ENCODE data around the gene BUB1B.

BUB1B gene

DNA sequence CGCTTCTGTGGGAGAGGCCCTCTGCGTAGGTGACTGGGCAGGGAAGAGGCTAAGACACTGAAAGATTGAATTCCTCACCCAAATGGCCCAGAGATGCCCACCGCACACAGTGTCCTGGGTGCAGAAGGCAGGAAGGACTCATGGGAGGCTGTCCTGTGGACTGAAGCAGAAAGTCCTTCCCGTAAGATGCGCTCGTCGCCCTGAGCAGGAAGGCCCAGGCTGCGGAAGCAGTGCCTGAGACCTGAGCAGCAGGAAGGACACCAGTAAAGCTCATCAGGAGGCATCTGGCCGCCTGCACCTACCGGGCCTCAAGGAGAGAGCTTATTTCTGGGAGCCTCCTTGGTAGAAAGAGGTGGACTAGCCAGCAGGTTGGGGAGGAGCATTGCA is 81.3 kb downstream of the BUB1B start:
- DNase-seq: no peak

DNA sequence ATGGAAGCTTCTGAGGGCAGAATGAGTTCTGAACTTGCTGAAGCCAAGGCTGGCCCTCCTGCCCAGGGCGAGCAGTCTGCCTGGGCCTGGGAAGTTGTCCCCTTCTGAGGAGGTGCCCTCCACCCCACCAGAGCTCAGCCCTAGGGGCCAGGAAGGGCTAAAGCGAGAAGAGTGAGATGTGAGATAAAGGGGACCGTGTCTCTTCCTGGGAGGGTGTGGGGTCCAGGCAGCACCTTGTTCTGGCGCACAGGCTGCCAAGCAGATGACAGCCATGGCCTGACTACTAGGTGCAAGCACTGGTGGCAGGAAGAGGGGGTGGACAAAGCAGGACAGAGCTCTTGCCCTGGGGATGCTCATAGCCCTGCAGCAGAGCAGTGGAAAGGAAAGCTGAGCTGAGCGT is 81.7 kb downstream of the BUB1B start:
- no peak for DNase-seq

DNA sequence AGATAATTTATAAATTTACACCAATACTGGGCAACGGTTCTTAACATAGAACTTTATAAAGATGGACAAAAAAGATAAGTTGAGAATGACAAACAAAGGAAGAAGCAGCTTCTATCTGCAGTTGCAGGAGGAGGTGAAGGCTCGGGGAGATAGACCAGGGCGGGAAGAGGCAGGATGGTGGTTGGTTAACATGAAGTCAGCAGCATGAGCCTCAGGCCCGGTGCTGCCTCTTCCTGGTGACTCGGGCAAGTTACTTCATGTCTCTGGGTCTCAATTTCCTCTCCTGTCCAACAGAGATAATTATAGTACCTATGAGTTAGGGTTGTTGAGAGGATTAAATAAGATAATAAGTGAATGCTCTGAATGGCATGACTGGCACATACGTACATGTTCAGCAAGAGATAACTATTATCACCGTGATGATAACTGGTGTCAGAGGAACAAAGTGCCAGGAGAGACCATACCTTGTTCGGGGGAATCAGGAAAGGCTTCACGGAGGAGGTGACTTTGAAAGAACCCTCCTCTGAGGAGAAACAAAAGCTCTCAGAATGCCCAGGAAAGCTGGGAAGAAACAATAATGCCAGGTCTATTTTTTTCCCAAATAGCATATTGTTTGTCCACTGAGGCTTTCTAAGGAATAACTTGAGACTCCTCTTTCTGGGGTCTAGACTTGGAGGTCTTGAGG is 82.4 kb downstream of the BUB1B start:
- DNase-seq: peak; percentile 86

DNA sequence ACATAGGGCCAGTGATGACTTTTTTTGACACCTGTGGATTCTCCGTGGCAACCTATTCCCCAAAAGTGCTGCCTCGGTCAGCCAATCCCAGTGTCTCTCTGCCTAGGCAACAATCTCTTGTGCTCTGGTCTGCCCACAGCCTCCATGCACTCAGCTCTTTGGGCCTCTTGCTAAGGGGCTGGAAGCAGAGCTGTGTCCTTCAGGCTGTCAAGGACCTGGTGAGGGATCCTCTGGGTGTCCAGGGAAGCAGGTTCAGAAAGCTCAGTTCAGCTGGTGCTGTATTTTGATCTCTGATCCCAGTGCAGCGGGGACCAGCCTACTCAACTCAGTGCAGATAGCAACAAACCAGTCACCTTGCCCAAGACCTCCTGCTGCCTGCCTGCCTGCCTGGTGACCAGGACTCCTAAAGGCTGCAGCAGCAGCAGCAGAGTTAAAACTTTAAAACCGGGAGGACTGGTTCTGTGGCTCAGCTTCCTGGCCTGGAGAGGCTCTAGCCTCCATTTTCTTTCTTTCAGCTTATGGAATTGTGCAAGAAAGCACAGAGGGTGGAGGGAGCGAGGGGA is 84.2 kb downstream of the BUB1B start:
- no peak for DNase-seq

DNA sequence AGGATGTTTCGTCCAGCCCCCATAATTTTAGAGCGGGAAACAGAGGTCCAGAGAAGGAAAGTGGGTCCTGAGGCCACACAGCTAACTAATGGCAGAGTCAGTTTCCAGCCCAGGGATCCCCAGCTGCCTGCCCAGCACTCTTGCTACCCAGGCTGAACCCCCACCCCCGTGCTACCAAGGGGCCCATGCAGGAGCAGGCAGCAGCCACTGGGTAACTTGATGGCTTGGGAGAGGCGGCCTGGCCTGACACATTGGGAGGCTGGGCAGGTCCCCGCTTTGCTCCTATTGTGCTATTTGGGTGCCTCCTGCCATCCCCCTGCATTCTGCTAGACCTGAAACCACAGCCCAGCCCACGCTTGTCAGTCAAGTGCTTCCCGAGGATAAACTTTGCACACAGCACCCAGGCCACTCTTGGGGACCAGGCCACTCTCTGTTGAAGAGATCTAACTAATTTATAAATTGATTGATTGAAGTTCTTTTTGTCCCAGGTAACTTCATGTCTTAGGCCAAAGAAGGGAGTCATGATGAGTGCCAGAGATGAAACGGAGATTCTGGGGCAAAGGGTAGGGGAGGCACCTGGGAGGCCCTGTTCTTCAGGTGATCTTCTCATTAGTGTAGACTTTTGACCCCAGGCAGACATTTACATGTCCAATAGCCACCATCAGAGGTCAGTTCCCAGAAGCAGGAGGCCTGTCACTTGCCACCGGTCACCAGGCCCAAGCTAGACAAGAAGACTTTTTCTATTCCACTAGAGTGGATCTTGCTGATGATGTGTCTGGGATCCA is 85.0 kb downstream of the BUB1B start:
- no peak for DNase-seq

DNA sequence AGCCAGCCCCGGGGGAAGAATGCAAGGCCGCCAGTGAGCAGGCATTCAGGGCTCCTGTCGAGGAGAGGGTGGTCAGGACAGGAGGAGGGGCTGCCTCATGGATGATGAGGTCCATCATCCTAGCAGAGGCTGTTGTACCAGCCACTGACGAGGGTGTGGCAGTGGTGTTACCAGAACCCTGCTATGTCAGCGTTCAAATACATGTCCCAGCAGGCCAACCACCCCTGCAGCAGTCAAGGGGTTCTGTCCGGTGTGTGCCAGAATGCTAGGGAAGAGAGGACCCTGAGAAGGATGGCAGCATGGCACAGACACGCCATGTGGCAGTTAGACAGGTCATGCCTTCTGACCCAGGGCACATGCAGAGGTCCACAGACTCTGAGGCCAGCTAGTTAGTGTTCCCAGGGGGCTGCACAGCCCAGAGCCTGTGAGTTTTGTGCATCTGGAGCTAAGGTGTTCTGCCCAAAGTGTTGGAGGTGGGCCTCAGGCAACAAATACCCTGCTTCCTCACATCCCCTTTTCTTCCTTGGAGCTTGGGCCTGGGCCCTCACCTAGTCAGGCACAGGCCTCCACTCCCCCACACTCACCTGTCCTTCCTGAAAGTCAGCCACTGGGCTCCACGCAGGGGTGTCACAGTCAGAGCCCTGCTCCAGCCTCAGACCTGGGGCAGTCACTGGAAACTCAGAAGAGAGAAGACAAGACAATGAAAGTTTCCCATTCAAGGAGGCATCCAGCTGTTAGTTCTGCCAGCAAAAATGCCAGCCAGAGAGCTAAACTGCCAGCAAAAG is 85.8 kb downstream of the BUB1B start:
- DNase-seq: no peak

DNA sequence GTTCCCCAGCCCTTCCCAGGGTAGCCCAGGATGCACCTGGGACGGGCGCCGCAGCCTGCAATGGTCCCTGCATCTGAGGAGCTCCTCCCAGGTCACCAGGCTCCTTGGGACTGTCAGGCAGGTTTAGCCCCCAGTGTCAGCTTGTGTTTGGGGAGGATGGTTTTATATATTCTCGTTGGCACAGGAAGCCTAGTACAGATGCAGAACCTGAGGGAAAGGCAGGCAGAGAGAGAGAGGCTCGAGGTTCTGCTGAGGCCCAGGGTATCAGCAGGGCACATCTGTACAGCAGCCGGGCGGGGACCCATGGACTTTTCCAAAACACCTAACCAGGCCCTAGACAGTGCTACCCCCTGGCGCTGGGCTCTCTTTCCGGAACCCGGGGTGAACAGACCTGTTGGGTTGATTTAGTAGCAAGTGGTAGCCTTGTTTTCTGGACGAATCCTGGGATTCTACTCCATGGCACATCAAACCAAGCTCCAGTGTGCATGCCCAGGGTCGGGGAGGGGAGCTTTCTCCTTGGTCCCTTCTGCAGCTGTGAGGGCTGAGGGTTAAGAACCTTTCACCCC is 86.6 kb downstream of the BUB1B start:
- peak; percentile 62 for DNase-seq

DNA sequence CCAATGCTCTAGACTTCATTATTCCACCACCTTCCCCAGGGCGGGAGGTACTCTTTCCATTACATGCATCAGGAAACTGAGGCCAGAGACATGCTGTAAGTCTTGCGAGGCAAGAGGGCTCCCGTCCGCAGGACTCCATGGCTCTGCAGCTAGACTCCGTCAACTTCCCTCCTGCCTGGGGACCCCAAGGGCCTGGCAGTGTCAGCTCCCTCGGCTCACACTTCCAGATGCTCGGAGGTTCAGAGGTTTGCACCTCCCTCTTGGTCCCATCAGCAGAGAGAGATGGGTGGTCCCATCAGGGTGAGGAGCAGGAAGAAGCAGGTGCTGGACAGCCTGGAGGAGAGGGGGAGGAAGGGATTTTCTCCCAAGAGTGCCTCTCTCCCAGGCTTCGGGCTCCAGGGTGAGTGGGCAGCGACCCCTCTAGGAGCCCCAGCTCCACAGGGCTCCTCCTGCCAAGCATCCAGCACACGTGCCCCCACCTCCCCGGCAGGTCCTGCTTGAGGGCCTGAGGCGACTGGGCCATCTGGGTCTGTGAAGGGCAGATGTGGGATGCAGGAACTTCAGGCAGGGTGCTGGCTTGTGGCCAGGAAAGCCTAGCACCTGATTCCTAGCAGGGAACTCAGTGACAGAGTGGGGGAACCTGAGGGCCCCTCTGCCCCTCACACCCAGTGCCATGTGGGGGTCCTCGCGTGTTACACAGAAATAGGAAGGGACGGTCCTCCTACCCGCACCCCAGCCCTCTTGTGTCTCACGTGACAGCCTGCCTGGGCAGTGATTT is 87.3 kb downstream of the BUB1B start:
- no peak for DNase-seq

DNA sequence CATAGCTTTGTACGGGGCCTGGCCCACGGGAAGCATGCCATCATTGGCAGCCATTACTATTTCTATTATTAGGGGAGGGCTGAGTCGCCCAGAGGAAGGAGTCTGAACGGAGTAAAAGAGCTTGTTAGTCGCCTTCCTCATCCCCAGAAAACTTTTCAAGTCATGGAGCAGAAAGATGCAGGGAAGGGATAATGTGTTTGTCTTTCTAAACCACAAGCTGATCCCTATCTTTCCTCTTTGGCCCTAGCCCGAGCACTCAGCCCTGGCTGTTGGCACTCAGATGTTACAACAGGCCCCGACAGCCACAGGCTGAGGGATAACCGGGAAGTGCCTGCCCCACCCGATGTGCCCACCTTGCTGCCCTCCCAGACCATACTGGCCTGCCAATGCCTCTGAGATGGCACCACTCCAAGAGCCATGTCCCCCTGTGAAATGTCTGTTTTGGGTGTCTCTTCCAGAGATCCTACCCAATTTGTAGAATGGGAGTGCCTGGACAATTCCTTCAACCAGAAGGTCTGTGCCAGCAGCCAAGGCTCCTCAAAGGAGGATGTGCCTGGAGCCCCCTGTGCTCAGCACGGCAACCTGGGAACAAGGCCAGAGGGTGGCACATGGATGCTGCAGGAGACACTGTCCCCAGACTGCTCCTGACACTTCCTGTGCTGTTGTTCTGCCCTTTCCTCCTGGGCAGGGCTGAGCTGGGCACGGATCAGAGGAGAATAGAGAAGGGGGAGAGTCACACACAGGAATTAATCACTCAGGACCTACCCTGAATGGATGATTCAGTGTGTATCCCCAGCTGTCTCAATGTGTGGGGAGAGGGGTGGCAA is 88.8 kb downstream of the BUB1B start:
- no peak for DNase-seq

DNA sequence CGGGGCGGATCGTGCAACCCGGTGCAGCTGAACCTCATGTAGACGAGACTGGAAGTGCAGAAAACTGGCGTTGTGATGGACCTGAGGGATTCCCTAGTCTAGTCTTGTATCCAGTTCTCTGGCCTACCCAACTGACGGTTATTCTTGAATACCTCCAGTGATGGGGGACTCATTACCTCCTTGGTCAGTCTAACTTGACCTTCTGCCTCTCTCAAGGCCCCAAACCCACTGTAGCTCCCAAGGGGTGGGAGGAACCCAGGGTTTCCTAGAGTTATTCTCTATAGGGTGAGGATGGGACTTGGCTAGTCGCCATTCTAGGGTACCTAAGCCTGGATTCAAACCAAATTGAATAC is 89.4 kb downstream of the BUB1B start:
- no peak for DNase-seq

DNA sequence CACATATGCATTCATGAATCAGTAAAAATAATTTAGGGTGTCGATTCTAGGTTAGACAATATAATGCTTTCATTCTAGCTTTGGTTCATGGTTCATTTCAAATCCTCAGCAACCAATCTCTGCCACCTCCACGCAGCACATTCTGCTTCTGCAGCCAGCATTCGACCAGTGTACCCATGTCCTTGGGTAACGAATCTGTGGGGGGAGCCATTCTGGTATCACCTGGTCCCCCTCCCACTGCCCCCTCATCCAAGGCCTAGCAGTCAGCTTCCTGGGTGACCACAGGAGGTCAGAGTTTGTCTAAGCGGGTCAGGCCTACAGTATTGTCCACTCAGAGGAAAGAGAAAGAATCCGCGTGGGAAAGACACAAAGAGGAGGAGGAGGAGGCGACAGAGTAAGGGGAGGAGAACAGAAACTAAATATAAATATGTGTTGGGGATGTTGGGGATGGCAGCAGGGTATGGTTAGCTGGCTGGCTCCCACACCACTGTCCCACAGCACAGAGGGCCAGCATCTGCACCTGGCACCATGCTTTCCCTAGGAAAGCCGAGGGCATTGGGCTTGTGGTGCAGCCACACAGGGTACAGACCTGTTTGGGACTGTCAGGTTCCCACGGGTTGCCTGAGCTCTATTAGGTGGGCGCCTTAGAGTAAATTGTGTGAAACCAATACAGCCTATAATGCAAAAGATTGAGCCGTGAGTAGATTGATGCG is 90.1 kb downstream of the BUB1B start:
- DNase-seq: no peak

DNA sequence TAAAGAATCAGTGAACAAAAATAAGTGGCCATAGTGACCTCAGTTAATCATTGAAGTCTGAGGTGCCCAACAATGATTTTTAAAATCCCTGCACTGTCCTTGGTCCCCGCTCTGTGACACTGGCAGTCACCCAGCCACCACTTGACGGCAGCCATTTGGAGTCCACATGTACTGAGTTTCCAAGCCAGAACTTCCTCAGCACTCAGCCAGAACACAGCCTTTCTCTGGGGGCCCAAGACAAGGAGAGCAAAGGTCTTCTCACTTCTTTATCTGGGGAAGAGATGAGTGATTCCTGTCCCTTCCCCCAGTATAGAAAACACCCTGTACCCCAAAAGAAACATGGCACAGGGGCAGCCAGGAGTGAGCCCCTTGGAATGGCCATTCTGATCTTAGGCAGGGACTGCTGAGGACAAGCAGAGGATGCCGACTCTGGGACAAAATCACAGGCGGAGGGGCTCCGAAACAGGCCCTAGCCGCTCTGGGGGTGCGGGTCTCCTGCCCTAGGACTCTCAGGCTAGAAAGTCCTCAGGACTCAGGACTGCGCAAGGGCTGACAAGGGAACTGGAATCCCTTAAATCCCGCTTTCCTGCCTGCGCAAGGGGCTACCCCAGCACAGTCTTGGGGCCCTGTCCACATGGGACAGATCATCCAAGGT is 90.7 kb downstream of the BUB1B start:
- no peak for DNase-seq

DNA sequence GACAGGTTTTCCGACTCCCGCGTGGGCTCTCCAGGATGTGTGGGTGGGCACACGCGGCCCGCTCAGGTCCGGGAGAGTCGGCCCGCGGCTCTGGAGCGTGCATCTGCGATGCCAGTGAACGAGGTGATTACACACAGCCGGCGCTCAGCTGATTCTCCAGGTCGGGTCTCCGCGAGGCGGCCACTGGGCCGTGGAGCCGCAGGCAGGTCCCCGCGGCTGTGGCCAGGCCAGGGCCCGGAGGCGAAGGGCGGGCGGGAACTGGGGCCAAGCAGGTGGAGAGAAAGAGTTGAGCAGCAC is 91.2 kb downstream of the BUB1B start:
- DNase-seq: no peak

DNA sequence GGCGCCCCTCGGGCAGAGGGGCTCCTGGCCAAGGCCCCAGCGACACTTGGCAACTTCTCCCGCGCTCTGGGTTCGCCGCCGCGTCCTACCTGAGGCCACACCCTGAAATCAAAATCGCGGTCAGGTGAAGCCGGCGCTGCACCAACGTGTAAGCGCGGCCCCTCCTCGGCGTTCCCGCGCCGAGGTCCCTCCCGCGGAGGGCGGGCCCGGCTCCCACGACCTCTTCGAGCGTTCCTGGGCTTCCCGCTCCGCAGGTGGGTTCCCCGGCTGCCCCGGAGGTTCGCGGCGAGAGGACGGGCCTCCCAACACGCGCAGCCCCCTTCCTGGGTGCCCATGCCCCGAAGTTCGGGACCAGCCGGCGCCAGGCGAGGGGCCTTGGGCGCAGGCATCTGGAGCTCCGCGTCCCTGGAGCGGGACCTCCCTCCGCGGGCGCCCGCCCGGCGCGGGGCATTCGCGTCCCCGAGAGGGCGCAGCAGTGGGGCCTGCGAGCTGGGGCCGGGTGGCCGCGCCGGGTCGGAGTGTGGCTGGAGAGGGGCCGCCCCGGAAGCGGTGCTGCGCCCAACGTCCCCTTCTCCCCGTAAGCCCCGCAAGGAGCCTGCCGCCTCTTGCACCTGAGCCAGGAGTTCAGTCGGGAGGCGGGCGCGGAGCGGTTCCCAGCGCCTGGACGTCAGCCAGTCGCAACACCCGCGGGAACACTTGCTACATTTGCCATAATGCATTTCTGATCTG is 91.7 kb downstream of the BUB1B start:
- peak; percentile 48 for DNase-seq

DNA sequence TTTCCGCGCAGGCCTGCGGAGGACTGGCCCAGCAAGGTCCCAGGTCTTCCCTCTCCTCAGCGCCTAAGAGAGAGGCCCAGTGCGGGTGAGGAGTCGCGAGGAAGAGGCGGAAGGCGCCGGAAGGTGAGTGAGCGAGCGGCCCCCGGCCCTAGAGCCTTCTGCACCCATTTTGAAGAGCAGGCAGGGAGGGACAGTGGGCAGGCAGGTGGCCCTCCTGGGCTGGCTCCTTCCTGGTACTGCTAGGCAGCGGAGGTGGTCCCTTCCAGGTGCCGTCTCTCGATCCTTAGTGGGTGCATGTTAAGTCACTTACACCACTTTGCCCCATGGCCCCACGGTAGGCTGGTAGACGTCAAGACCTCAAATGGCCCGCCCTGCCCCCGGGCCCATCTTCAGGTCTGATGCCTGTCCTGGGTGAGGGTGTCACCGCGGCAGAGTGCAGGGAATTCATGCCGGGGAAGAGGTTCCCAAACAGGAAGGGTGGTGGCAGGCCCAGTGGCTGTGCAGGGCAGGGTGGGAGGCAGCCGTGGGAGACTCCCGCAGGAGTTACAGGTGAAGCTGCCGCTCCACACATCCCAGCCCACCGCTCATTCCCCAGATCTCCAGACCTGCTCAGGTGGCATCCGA is 92.4 kb downstream of the BUB1B start:
- DNase-seq: no peak

DNA sequence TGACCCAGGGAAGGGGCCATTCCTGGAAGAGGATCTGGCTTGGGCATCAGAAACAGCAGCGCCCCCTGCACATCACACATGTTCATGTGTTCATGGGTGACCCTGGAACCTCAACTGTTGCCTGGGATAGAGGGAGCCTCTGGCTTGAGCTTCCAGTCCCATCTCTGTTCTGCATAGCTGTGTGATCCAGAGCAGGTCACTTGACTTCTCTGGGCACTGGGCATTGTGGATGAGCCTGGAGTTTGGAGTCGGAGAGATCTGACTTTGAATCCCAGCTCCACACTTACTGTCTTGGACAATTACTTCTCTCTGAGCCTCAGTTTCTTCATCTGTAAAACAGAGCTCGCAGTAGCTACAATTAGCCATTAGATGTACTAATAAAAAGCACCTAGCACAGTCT is 93.6 kb downstream of the BUB1B start:
- DNase-seq: no peak

DNA sequence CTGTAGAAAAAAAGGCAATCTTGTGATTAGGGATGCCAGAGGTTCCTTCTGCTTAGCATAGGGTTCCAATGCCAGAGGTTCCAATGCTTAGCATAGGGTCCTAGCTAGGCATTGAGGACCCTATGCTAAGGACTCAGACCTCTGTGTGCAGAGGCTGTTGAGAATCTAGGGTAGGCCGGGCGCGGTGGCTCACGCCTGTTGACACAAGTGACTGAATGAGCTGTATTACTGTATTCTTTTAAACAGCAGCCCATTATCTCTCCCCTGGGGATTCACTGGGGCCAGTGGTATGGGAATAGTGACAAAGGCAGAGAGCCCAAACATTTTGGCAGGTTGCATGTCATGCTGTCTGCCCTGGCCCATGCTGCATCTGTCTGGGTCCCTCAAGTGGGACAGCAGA is 94.2 kb downstream of the BUB1B start:
- DNase-seq: no peak

DNA sequence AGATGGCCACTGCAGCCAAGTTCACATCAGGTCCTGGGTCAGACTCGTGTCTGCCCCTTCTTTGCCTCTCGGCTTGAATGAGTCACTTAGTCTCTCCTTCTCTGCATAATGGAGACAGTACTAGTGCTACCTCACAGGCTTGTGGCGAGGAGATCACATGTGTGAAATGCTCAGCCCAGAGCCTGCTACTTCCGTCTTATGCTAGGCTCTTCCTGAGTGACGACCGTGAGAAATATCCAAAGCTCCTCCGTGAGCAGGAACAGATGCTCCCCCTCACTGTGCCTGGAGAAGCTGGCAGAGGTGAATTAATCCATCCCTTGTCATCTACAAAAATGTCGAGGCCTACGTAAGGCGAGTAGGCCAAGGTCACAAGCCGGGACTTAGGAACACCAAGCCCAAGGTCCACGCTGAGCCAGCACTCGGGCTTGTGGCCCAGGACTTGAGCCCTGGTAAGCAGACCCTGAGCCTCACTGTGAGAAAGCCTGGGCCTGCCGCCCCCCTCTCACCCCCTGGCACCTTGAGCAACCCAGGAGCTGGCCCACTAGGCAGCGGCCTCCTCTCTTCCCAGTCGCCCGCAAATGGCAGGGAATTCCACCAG is 95.9 kb downstream of the BUB1B start:
- DNase-seq: no peak
